NK-92 treated with Interleukin-12 subunit alpha and Interleukin-12 subunit beta, amount 100 ng/mL, for 24 hours (cell line): ENCODE measurements around the gene SFN.

Experiments
- DNase-seq: peaks from one replicate; lab custom pipeline; 2025; lab: John Stamatoyannopoulos, UW

SFN gene

DNA sequence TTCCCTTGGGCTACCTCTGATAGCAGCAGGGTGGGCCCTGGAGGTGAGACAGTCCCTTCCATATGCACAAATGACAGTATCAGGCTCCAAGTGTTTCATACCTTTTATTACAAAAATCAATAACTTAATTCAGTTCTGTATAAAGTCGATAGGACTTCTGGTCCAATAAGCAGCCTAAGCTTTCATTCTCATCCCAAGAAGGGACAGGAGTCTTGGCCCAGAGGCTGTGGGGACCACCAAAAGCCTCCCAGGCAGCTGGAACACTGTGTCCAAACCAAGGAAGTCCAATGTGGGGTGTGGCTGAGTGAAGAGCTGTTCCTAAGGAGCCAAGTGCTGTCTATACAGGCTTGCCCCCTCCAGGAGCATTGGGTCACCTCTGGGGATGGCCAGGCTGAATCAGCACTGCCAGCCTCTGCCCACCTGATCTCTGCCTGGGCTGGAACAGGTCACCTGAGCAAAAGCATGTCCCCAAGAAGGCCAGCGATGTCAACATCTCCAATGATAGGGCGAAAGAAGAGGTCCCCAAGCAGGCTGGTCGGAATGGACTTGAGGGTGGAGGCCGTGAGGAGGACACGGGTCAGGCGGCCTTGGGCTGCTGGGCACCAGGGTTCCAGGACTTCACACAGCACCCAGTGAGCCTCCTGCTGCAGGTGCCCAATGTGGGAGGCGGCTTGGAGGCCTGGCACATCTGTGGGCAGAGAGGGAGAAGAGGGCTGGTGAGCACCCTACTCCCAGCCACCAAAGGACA lies 48.6 kb downstream of the SFN start:
- no peak for DNase-seq

DNA sequence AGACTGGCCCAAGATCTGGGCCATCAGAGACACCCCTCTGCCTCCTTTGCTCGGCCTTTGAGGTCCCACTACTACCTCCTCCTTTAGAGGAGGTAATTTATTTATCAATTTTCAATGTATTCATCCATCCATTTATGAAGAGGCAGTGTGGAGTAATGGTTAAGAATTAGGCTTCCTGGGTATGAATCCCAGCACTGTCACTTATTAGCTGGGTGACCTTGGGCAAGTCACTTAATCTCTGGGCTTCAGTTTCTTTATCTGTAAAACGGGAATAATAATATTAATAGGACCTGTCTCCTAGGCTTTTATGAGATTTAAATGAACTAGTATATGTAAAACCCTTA lies 49.2 kb downstream of the SFN start:
- DNase-seq, result no peak

DNA sequence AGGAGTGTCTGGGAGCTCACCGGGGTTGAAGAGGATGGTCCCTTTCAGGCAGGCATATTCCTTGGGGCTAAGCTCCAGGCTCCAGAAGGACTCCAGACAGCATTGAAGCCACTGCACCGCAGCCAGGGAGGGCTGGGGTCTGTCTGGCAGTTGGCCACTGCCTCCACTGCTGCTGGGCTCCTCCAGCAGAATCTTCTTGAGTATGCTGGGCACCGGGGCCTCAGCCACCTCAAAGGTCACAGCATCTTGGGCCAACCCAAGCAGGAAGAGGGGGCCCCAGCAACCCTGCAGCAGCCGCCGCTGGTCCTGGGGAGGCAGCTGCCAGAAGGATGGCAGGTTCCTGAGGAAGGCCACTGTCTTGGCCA lies 50.4 kb downstream of the SFN start:
- DNase-seq, result no peak
